Cardiac muscle cell (in vitro differentiated cells and primary cell): ENCODE results near the gene RPN2. TPM values are rescaled to one million over a fixed set of nuclear protein-coding genes. Genes with fewer than 3 reads are reported as not detected.
A peak's percentile ranks its signal among the peaks of the same experiment; 100 is the strongest.

Experiments used
- DNase-seq, 2 donors: peaks; one replicate each; pipeline versions ENCODE4 v3.0.0 to v3.0.0-alpha.2; 2010 to 2017; ENCODE audit warnings: low read depth in 1 of 2, low spot score in 1 of 2
- H3K27ac ChIP-seq: fragments of 200-600 bp; sonication (generic); 2 replicates; pipeline ENCODE4 v1.5.1; 2016
- H3K27me3 ChIP-seq: fragments of 200-600 bp; sonication (generic); 2 replicates; pipeline ENCODE4 v1.6.0; 2016; ENCODE audit warnings: control low read depth
- H3K36me3 ChIP-seq: fragments of 200-600 bp; sonication (generic); 2 replicates; pipeline ENCODE4 v1.5.1; 2016; ENCODE audit warnings: control low read depth
- H3K4me1 ChIP-seq: fragments of 200-600 bp; sonication (generic); 2 replicates; pipeline ENCODE4 v1.8.1; 2017; ENCODE audit warnings: low read depth, mild to moderate bottlenecking, mixed run types
- H3K4me3 ChIP-seq: fragments of 200-600 bp; sonication (generic); 2 replicates; pipeline ENCODE4 v1.5.1; 2016; ENCODE audit warnings: mild to moderate bottlenecking
- H3K9me3 ChIP-seq: fragments of 200-600 bp; sonication (generic); 2 replicates; pipeline ENCODE4 v1.5.1; 2017; ENCODE audit warnings: low read depth, mild to moderate bottlenecking, control low read depth
- polyA plus RNA-seq: library from polyadenylated mRNA; unstranded; fragments of >200 nt; fragmentation: Nextera tagmentation; extraction: Ambion mirVana; gene quantifications from 2 replicates; pipeline ENCODE4 v1.2.1, GENCODE V29; 2016
- total RNA-seq: library from RNA; depleted of rRNA; stranded (reverse); fragments of >200 nt; gene quantifications from 2 replicates; pipeline ENCODE4 v1.2.3, GENCODE V29; 2016
- TF ChIP-seq, protein P1 (sequence below): IDR thresholded peaks from 2 replicates; pipeline ENCODE4 v1.5.1; 2012; ENCODE audit warnings: low read depth, mild to moderate bottlenecking, low read length

RPN2 gene
- total and polyA plus RNA-seq, 2 experiments from 2014 or later: 150 to 259 TPM

- TF ChIP-seq, protein P1, sequence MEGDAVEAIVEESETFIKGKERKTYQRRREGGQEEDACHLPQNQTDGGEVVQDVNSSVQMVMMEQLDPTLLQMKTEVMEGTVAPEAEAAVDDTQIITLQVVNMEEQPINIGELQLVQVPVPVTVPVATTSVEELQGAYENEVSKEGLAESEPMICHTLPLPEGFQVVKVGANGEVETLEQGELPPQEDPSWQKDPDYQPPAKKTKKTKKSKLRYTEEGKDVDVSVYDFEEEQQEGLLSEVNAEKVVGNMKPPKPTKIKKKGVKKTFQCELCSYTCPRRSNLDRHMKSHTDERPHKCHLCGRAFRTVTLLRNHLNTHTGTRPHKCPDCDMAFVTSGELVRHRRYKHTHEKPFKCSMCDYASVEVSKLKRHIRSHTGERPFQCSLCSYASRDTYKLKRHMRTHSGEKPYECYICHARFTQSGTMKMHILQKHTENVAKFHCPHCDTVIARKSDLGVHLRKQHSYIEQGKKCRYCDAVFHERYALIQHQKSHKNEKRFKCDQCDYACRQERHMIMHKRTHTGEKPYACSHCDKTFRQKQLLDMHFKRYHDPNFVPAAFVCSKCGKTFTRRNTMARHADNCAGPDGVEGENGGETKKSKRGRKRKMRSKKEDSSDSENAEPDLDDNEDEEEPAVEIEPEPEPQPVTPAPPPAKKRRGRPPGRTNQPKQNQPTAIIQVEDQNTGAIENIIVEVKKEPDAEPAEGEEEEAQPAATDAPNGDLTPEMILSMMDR: peak; percentile 44
- no peak overlapping the region for H3K27ac ChIP-seq
- no peaks in the 10 kb centered on the region for H3K36me3 ChIP-seq
- H3K4me1 ChIP-seq: peaks cover 7% of the 10 kb centered on the region
- no peaks in the 10 kb centered on the region for H3K27me3 ChIP-seq
- no peaks in the 10 kb centered on the region for H3K9me3 ChIP-seq
- DNase-seq: peak in 1 of 2 donors; percentile 87
- no peak overlapping the region for H3K4me3 ChIP-seq
Measured at GRCh38 chr20:37276494-37277252, 97.5 kb downstream of the RPN2 start.

GRCh38 chr20:37277253-37277593 lies 98.1 kb downstream of the RPN2 start:
- no peak for DNase-seq
- Histone ChIP-seq H3K4me3 (no peak overlapping the region), H3K9me3 (no peaks in the 10 kb centered on the region), H3K4me1 (peaks cover 7% of the 10 kb centered on the region), H3K27me3 (no peaks in the 10 kb centered on the region), H3K27ac (no peak overlapping the region), H3K36me3 (no peaks in the 10 kb centered on the region)
- TF ChIP-seq, protein P1: no peak

DNA sequence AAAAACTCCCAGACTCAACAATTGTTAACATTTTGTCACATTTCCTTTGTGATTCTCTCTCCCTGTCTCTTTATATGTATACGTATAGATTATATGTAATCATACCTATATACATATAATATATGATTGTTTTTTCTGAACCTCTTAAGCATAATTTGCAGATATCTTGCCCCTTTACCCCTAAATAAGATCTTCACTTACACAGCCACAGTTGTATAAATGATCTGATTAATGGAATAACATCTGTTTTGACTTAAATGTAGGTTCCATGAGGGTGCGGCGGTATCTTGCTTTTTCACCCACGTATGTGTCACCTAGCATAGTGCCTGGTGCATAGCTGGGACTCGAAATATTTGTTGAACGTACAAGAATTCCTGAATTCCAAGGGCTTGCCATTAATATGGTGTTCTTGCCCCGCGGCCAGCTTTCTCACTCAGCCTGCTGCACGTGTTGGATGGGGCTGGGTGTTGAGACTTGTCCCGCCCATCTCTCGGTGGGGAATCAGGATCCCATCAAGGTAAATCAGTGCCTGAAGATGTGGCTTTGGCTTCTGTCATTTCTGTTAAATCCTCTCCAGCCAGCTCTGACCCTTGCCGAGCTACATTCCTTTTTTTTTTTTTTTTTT lies 99.9 kb downstream of the RPN2 start:
- H3K4me3 ChIP-seq: no peak overlapping the region
- no peak for DNase-seq
- TF ChIP-seq, protein P1: no peak
- H3K27me3 ChIP-seq: no peaks in the 10 kb centered on the region
- no peaks in the 10 kb centered on the region for H3K9me3 ChIP-seq
- H3K4me1 ChIP-seq: peaks cover 7% of the 10 kb centered on the region
- H3K27ac ChIP-seq: no peak overlapping the region
- H3K36me3 ChIP-seq: no peaks in the 10 kb centered on the region

DNA sequence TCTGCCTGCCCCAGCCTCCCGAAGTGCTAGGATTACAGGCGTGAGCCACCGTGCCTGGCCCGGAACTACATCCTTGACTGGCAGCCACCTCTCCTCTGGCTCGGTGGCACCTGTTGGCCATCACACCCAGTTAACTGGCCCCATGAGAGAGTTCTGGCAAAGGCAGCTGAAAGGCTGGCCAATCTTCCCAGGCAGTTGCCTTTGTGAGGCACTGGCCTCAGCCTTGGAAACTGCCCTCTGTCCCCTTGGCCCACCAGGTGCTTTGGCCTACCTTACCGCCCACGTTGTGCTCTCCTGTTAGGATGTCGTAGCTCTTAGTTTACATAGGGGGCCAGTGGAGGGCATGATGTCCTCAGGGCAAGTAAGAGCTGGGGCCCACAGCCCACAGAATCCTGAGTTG lies 100.7 kb downstream of the RPN2 start:
- Histone ChIP-seq H3K27ac (no peak overlapping the region), H3K27me3 (no peaks in the 10 kb centered on the region), H3K9me3 (no peaks in the 10 kb centered on the region), H3K4me1 (peaks cover 6% of the 10 kb centered on the region), H3K36me3 (no peaks in the 10 kb centered on the region), H3K4me3 (no peak overlapping the region)
- no peak for DNase-seq
- TF ChIP-seq, protein P1: no peak

DNA sequence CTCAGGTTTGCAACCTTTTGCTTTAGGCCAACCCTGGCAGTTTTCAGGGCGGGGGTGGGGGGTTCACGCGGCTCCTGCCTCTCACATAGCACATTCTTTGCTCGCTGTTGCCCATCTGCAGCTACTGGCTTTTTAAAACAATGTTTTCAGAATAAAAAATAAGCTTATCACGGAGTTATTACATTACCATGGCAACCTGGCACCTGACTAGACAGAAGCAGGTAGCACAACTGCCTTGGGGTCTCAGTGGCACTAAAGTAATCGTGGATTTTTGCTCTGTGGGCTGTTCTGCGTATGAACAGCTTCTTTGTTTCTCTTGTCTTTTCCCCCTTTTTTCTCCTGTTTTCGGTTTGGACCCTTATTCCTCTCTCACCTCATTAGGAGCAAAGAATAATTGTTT lies 101.3 kb downstream of the RPN2 start:
- TF ChIP-seq, protein P1: no peak
- H3K27me3 ChIP-seq: no peaks in the 10 kb centered on the region
- H3K9me3 ChIP-seq: no peaks in the 10 kb centered on the region
- no peak overlapping the region for H3K27ac ChIP-seq
- no peak overlapping the region for H3K4me3 ChIP-seq
- no peaks in the 10 kb centered on the region for H3K36me3 ChIP-seq
- DNase-seq: no peak
- H3K4me1 ChIP-seq: peaks cover under 1% of the 10 kb centered on the region
